Measurements from ENCODE around the gene FN1.
"Not testable (repeated sequence)": the region's sequence is repeated elsewhere in the genome, so short reads cannot be mapped to it uniquely, and the experiment has no call there.

FN1 gene

DNA sequence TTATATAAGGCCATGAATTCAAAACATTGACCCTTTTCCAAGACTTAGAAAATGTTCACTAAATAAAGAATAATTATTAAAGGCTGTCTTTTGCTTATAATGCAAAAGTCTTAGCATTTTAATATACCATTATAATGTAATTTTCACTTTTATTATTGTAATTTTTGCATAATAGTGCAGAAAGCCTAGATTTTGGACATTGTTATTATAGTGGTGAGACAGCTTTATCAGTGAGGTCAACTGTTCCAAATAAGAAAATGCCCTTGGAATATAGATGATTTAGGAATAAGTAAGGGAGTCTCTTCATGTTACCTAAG, 67.4 kb downstream of the FN1 start:
- no peak for DNase-seq (ENCODE audit: low read depth in 1 of 2, low spot score in 1 of 2)

DNA sequence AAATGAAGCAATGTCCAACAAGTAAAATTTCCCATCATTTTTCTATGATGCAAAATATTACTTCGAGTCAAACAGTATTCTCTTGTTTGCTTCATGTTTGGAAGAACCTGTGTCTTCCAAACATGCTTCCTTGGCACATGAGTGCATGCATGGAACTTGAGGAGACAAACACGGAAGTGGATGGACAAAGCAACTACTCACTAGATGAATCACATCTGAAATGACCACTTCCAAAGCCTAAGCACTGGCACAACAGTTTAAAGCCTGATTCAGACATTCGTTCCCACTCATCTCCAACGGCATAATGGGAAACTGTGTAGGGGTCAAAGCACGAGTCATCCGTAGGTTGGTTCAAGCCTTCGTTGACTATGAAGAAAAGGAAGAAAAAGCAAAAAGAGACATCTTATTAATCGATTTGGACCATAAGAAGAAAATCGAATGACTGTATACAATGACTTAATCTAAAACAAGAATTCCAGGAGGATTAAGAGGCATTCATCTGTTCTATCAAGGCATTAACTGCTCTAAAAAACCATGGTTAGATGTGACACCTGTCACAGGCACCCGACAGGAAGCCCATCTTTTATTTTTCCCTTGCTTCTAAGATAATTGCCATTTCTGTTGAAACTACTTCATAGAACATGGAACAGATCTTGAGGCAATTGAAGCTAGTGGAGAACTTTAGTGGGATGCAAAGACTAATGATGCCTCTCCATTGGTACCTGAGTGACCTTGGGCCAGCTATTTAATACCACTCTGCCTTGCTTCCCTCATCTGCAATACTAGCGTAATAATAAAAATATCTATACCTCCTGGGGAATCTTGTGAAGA, 68.0 kb downstream of the FN1 start:
- no peak for DNase-seq (ENCODE audit: low read depth in 1 of 2, low spot score in 1 of 2)

DNA sequence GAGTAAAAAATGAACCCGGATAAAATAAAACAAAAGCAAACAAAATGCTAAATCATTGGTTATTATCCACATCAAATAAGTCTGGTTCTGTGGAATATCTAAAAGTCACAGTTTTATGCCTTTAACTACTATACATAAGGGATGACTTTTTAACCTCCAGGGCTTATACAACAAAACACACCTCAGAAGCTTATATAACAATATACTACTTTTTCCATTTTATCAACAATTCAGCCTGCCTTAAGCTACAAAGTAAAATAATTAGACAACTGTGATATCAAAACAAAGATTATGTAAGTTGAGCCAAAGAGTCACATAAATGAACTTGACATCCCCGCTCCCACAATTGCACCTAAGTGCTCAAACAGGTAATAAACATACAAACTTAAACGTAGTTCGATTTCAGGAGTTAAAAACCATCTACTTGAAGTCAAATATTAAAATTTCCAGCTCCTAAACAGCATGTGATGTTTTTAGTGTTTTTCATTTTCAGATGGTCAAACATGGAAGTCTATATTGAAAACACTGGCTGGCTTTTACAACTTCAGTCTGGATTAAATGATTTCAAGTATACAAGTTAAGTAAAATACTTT, 69.3 kb downstream of the FN1 start:
- DNase-seq (ENCODE audit: low read depth in 1 of 2, low spot score in 1 of 2), result no peak

DNA sequence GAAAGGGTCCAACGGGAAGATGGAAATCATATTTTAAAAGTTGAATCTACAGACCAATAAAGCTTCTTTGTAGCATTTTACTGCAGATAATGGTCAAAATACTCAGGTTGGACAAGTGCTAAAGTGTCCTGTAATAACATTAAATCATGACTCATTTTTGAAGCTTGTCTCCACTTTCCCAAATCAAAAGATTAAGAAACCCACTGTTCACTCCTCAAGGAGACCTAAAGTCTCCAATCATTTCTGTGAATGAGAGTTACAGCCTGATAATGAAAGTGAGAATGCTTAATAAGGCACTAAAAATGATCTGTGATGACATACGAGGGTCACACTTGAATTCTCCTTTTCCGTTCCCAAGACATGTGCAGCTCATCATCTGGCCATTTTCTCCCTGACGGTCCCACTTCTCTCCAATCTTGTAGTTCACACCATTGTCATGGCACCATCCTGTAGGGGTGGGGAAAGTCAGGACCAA, 70.6 kb downstream of the FN1 start:
- no peak for DNase-seq (ENCODE audit: low read depth in 1 of 2, low spot score in 1 of 2)

DNA sequence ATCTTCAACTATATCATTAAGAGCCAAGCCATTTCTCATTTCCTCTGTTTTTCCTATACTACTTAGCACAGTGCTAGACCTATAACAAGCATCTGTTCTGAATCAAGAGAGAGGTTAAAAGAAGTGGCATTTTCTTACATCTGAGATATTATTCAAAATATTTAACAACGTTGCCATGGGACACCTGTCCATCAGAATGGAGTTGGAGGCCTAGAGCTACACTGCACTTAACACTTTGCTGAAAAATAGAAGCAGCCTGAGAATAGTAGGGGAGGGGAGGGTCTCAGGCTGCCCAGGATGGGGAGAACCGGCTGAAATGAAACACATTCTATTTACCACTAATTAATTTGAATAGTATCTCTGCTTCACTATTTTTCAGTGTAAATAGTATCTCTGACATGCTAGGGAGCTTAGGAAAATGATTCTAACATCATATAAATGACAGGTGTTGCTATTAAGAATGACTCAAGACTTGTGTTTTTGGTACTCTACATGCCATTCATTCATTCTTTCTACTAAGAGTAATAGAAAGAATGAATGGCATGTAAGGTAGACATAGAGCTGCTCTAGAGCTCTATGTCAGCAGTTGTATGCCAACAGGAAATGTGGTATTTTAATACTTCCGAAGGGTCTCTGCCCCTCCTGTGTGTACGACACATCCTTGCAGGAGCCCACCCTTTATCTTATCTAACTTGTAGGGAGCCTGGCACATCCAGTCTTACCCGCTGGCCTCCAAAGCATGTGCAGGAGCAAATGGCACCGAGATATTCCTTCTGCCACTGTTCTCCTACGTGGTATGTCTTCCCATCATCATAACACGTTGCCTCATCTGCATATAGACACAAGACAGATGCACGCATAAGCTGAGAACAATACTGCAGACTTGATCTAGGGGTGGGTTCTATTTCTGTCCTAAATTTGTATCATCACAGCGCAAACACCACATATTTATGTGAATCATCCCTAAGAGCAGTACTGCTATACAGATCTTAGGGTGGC, 71.4 kb downstream of the FN1 start:
- DNase-seq (ENCODE audit: low read depth in 1 of 2, low spot score in 1 of 2), result no peak

DNA sequence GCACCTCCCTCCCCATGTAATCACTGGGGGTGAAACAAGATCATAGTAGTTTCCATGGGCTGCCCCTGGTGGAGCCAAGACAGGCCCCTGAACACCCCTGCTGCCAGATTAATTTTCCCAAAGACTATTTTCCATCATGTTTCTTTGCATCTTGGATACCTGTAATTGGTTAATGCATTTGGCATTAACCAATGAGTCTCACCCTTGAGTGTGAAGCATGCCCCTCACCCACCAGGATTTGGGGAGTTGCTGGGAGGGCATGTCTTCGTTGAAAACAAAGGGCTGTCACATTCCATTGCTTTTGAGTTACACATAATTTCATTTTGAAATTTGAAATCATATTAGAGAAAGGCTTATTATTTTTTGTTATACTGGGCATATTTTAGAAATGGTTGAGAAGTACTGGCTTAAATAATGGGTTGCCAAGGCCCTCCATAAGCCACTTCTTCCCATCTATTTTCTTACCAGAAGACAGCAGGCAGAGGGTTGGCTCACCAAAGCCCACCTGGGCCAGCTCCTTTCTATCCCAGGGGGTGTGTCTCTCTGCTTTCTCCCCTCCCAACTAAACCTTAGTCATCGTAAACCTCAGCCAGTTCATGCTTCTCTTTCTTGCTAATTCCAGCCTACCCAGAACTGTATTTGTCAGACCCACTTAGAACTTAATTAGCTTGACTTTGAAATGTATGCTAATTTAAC, 72.3 kb downstream of the FN1 start:
- no peak for DNase-seq (ENCODE audit: low read depth in 1 of 2, low spot score in 1 of 2)

DNA sequence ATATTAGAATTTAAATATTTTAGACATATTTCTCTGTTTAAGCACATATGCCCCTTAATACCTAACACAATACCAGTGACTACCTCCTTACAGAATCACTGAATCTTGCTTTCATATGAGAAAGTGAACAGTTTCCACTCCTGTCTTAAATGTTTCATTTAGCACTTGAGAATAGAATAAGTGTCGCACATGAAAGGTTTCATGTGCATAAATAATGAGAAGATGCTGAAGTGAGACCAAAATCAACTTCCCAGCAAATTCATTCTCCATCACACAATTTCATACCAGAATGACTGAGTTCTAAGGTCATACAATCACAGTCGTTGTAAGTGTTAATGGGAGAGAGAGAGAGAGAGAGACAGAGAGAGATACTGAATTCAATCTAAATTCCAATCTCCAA, 72.8 kb downstream of the FN1 start:
- no peak for DNase-seq (ENCODE audit: low read depth in 1 of 2, low spot score in 1 of 2)

DNA sequence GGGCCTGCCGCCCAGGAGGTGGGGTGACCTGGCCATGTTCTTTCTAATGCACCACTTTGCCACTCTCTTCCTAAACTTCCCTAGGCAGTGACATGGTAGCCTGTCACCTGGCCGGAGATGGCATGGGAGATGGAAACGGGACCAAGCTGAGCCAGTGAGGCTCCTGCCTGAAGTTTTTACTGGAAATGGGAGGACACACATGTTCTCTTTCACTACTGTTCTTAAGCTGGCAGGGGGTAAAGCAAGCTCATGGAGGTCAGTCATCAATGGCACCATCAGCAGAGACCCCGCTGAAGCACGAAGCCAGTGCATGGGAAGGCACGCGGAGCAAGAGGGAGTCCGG, 73.3 kb downstream of the FN1 start:
- no peak for DNase-seq (ENCODE audit: low read depth in 1 of 2, low spot score in 1 of 2)

DNA sequence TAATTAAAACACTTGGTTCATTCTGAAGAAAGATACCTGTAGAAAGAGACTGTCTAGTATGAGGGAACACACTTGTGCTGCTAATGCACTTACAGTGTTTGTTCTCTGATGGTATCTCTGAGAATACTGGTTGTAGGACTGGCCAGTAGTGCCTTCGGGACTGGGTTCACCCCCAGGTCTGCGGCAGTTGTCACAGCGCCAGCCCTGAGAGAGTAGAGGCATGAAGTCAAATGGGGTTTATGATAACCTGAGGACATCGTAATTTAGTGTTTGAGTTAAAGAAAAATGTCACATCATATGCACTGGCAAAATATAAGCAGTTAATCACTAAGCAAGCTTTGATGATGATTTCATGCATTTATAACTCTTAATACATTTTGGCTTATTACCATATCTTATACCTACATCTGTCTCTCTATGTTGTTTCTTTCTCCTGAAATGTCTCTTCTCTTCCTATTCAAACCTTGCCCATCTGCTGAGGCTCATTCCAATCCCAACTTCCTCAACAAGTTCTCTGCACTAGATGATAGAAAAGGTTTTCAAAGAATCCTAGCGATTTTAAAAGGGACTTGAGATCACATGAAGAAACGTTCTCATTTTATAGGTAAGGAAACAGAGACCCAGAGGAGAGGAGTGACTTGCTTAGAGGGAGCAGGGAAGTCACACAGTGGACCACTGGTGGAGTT, 73.8 kb downstream of the FN1 start:
- no peak for DNase-seq (ENCODE audit: low read depth in 1 of 2, low spot score in 1 of 2)

DNA sequence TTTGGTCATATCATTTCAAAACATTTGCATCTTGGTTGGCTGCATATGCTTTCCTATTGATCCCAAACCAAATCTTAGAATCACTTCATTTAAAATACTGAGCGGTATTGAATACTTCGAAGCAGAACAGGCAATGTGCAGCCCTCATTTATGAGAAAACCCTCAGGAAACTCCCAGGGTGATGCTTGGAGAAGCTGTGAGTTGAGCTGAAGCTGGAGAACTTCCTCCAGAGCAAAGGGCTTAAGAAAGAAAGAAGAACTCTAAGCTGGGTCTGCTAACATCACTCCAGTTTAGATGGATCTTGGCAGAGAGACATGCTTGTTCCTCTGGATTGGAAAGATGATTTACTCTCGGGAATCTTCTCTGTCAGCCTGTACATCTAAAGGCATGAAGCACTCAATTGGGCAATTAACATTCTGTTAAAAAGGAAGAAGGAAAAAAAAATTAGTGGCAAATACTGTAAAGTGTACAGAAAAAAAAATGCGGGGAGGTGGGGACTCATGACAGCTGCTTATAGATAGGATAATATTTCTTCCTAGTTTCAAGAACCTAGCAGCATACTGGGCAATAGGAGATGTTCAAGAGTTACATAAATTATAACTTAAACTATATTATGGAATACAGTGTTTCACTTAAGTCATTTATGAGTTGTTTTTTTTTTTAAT, 74.5 kb downstream of the FN1 start:
- no peak for DNase-seq (ENCODE audit: low read depth in 1 of 2, low spot score in 1 of 2)

DNA sequence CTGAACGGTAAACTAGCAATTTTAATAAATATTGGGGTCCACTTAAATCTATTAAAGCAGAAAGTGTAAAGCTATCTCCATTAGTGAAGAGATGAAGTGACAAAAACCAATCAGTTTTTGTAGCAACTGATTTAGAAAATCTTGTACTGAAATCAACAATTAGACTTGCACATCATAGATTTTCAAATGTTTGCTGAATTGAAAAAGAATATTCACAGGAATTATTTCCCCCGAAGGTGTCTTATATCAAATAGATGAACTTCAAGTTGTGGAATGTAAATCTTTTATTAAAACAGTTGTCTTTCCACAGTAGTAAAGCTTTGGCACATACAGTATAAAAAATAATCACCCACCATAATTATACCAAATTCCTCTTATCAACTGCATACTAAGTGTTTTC, 75.3 kb downstream of the FN1 start:
- DNase-seq (ENCODE audit: low read depth in 1 of 2, low spot score in 1 of 2), result no peak

DNA sequence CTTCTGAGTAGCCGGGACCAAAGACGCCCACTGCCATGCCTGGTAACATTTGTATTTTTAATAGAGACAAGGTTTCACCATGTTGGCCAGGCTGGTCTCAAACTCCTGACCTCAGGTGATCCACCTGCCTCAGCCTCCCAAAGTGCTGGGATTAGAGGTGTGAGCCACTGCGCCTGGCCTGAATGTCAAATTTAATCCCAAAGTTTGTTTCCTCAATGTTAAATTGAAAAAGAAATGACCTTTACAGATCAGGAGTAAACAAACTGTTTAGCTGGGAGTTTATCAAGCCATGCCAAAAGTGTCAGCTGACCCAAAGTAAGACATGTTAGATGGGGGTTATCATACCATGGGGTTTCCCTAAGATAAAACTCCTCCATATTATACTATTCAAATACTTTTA, 75.8 kb downstream of the FN1 start:
- not testable (repeated sequence) for DNase-seq (ENCODE audit: low read depth in 1 of 2, low spot score in 1 of 2)

DNA sequence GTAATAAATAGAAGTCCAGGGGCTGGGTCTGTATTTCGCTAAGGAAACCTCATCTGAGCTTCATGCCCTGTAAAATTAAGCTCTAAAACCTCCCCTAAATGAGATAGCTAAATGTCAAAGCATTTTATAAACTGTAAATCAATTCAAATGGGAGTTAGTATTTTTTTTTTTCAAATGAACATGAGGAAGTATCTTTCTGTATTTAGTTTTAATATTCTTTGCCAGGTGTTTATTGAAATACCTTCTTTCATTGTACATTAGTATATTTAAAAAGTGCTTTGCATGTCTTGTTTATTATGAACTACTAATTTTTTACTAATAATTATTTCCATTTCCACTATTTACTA, 76.3 kb downstream of the FN1 start:
- no peak for DNase-seq (ENCODE audit: low read depth in 1 of 2, low spot score in 1 of 2)

DNA sequence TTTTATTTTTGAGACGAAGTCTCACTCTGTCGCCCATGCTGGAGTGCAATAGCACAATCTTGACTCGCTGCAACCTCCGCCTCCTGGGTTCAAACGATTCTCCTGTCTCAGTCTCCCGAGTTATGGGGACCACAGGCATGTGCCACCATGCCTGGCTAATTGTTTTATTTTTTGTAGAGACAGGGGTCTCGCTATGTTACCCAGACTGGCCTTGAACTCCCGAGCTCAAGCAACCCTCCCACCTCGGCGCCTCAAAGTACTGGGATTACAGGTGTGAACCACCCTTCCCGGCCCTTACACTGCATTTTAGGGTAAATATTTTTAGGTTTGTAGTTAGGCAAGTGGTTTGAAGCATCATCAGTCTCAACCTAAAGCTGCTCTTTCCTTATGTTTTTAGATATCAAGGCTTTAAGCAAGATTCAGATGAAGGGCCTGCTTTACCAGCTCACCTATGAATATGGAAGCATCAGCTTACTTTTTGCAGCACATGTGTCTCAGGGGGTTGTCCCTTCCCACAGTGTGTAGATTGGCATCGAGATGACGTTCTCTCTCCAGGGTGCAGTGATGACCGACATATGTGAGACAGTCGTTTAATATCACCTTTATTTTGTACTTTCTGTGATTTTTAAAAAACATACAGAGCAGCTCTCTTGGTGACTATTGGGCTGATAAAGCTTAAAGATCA, 76.8 kb downstream of the FN1 start:
- no peak for DNase-seq (ENCODE audit: low read depth in 1 of 2, low spot score in 1 of 2)

DNA sequence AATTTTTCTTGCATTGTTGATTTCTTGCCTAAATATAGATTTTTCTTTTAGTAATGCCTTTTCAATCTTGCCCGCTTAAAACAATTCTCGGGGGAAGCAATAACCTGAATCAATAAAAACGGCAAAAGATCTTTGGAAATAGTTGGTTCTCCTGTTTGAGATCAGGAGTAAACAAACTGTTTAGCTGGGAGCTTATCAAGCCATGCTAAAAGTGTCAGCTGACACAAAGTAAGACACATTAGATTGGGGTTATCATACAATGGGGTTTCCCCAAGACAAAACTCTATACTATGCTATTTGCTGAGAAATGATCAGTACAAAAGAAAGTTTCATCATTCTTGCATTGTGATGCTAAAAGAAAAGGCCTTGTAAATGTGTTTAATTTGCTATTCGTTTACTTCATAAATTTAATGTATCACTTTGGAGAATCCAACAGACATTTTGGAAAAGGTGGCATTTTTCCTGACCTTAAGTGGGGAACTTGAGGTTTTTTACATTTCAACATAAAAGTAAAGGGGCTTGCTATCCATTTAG, 77.5 kb downstream of the FN1 start:
- no peak for DNase-seq (ENCODE audit: low read depth in 1 of 2, low spot score in 1 of 2)

DNA sequence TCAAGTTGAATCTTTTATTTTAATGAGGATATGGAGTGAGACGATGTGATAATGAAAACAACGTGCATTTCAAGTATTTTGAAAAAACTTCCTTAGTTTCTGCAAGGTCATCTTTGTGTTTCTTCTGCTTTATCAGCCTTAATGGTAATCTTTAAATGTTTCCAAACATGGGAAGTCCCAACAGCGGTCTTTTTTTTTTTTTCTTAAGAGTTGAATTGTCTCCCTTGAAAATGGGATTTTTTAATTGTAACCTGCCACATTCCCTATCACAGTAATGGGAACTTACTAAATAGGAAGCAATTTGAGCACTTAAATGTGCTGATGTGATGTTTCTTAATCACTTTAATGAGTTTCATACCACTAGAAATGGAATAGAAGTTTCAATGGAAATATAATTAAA, 78.2 kb downstream of the FN1 start:
- no peak for DNase-seq (ENCODE audit: low read depth in 1 of 2, low spot score in 1 of 2)

DNA sequence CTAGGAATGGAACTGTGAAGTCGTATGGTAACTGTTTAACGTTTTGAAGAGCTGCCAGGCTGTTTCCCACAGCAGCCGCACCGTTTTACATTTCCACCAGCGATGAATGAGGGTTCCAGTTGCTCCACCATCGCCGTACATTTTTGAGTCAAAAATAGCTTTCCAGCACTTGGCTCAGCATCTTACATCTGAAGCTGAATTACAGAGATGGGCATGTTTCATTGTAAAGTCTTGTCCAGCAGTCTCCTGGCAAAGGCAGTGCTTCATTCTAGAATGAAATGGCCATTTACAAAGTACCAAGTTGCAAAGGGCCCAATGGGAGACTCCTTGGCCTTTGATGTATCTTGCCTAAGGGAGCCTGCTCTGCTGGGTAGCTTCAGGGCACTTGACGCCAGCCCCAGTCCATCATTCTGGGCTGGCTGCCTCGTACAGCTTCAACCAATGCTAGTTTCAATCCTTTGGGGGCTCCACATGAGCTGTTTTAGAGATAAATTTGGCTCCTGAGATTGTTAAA, 78.9 kb downstream of the FN1 start:
- DNase-seq (ENCODE audit: low read depth in 1 of 2, low spot score in 1 of 2), result no peak

DNA sequence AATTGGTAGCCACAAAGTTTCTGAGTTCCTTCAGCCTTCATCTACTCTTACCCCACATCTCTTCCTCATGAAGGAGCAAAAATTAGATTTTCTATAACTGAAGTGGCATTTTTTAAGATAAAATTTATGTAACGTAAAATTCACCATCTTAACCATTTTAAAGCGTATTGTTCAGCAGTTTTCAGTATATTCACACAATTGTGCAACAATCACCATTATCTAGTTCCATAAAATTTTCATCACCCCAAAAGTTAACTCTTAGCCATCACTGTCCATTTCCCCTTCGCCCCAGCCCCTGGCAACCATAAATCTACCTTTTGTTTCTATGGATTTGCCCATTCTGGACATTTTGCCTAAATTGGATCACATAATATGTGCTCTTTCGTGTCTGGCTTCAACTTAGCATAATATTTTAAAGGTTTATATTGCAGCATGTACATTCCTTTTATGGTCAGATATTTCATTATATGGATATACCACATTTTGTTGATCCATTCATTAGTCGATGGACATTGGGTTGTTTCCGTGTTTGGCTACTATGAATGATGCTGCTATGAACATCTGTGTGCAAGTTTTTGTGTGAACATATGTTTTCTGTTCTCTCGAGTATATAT, 79.4 kb downstream of the FN1 start:
- no peak for DNase-seq (ENCODE audit: low read depth in 1 of 2, low spot score in 1 of 2)

DNA sequence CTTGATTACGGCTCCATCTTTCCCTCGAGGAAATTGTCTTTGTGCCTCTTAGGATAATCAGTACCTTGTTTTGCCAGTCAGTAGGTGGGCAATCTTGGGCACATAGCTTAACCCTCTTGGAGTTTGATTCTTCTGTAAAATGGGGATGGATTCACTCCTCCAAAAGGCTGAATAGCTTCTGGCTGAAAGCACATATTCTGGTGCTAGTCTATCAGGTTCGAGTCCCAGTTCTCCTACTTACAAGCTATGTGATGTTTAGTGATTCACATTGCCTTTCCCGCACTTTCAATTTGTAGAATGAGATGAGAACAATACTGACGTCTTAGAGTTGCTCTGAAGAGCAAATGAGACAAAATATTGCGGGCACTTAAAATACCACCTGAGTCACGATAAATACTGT, 80.1 kb downstream of the FN1 start:
- no peak for DNase-seq (ENCODE audit: low read depth in 1 of 2, low spot score in 1 of 2)
